B cell (primary cell): Measurements from ENCODE around the gene NR0B2. TPM values are rescaled to one million over a fixed set of nuclear protein-coding genes. Genes with fewer than 3 reads are reported as not detected.
"Not testable (repeated sequence)": the region's sequence is repeated elsewhere in the genome, so short reads cannot be mapped to it uniquely, and the experiment has no call there.

Source experiments
- ATAC-seq: fragments of 200-7000 bp; cut with Tn5 transposase; one replicate; pipeline ENCODE4 v1.10.0; 2021; ENCODE audit warnings: low read depth, mild to moderate bottlenecking, moderate number of reproducible peaks, moderate library complexity
- CTCF ChIA-PET: fragments of 350-600 bp; sonication (Branson Sonifier 250); formaldehyde crosslinking; loops from one replicate; lab custom pipeline; 2021; ENCODE audit warnings: antibody characterized with exemption, inconsistent platforms; lab: Charles Lee
- POLR2A ChIA-PET: fragments of 350-600 bp; sonication (Branson Sonifier 250); formaldehyde crosslinking; loops from one replicate; lab custom pipeline; 2021; ENCODE audit warnings: antibody characterized with exemption; lab: Charles Lee
- DNase-seq: peaks from one replicate; pipeline ENCODE4 v3.0.0; 2013
- H2AFZ ChIP-seq: 2 replicates; pipeline ENCODE4 v1.6.1; 2012; ENCODE audit warnings: mild to moderate bottlenecking, low read depth, low read length; ENCODE audit not compliant: insufficient read depth, poor library complexity, severe bottlenecking
- H3K27ac ChIP-seq, 2 donors: 1 replicate in 1 of 2; 2 replicates in 1 of 2; pipeline ENCODE4 v1.5.1; 2012 to 2013; ENCODE audit warnings: low read length in 2 of 2, mild to moderate bottlenecking in 2 of 2, moderate library complexity in 1 of 2
- H3K27me3 ChIP-seq, 4 experiments: fragments of 200-600 bp in 1 of 4; sonication (generic) in 1 of 4; replicated peaks in 1 of 4; 1 replicate in 2 of 4; 2 replicates in 2 of 4; pipeline versions ENCODE4 v1.6.1 to v1.7.0; 2013 to 2016; ENCODE audit warnings: low read length in 3 of 4, mild to moderate bottlenecking in 2 of 4, mixed read lengths in 1 of 4, moderate library complexity in 1 of 4; ENCODE audit not compliant: insufficient read depth in 4 of 4, control insufficient read depth in 3 of 4; ENCODE audit errors: control extremely low read depth in 1 of 4
- H3K36me3 ChIP-seq, 2 experiments: replicated peaks in 1 of 2; 1 replicate in 1 of 2; 2 replicates in 1 of 2; pipeline versions ENCODE4 v1.6.1 to v1.7.1; 2013; ENCODE audit warnings: low read length in 1 of 2; ENCODE audit not compliant: insufficient read depth in 2 of 2, control insufficient read depth in 1 of 2; ENCODE audit errors: control extremely low read depth in 1 of 2, extremely low read depth in 1 of 2
- H3K4me1 ChIP-seq, 2 donors: fragments of 200-600 bp in 1 of 2; sonication (generic) in 1 of 2; 1 replicate in 1 of 2; 2 replicates in 1 of 2; pipeline versions ENCODE4 v1.5.1 to v1.6.1; 2013 to 2017; ENCODE audit warnings: low read length in 2 of 2; ENCODE audit not compliant: control insufficient read depth in 2 of 2, insufficient read depth in 2 of 2
- H3K4me2 ChIP-seq: replicated peaks from 2 replicates; pipeline ENCODE3; 2012; ENCODE audit warnings: mild to moderate bottlenecking, low read depth, low read length; ENCODE audit not compliant: poor library complexity, severe bottlenecking
- H3K4me3 ChIP-seq, 5 experiments: fragments of 200-600 bp in 1 of 5; sonication (generic) in 1 of 5; 1 replicate in 3 of 5; 2 replicates in 2 of 5; pipeline versions ENCODE4 v1.5.1 to v1.7.0; 2011 to 2016; ENCODE audit warnings: low read length in 4 of 5, mild to moderate bottlenecking in 4 of 5, low read depth in 2 of 5, control low read depth in 1 of 5, moderate library complexity in 1 of 5; ENCODE audit not compliant: insufficient read depth in 1 of 5; ENCODE audit errors: control extremely low read depth in 1 of 5, extremely low read depth in 1 of 5
- H3K79me2 ChIP-seq: fragments of 200-600 bp; sonication (generic); one replicate; pipeline ENCODE4 v1.6.0; 2016; ENCODE audit warnings: low read length; ENCODE audit not compliant: control insufficient read depth, insufficient read depth
- H3K9ac ChIP-seq: fragments of 200-600 bp; sonication (generic); 2 replicates; pipeline ENCODE4 v1.6.1; 2017; ENCODE audit warnings: mild to moderate bottlenecking, low read length, moderate library complexity
- H3K9me3 ChIP-seq, 3 donors: one replicate each; pipeline versions ENCODE4 v1.6.1 to v1.7.1; 2013; ENCODE audit warnings: low read length in 2 of 3; ENCODE audit not compliant: control insufficient read depth in 2 of 3, insufficient read depth in 1 of 3; ENCODE audit errors: control extremely low read depth in 1 of 3
- H4K20me1 ChIP-seq: 2 replicates; pipeline ENCODE4 v1.6.0; 2012; ENCODE audit warnings: mild to moderate bottlenecking, low read length; ENCODE audit not compliant: insufficient read depth, control insufficient read depth, poor library complexity, severe bottlenecking
- H3K27ac Mint-ChIP-seq: one replicate; pipeline ENCODE4 v1.8.0; 2021; ENCODE audit warnings: mixed read lengths
- H3K27me3 Mint-ChIP-seq: one replicate; pipeline ENCODE4 v1.8.0; 2021; ENCODE audit warnings: mixed read lengths
- H3K4me1 Mint-ChIP-seq: one replicate; pipeline ENCODE4 v1.8.0; 2021; ENCODE audit warnings: mixed read lengths
- H3K4me3 Mint-ChIP-seq: one replicate; pipeline ENCODE4 v1.8.0; 2021; ENCODE audit warnings: mixed read lengths
- H3K9me3 Mint-ChIP-seq: one replicate; pipeline ENCODE4 v1.8.0; 2022; ENCODE audit warnings: mixed read lengths; ENCODE audit not compliant: insufficient read depth
- EZH2 ChIP-seq: IDR thresholded peaks from 2 replicates; pipeline ENCODE4 v1.6.1; 2012; ENCODE audit warnings: borderline replicate concordance, low read depth, mild to moderate bottlenecking, moderate library complexity, low read length; ENCODE audit not compliant: insufficient read depth, poor library complexity, severe bottlenecking
- WGBS: methylation state at CpG from one replicate; pipeline ENCODE4 v1.1.5; 2013; ENCODE audit warnings: missing lambda C conversion rate; ENCODE audit not compliant: insufficient coverage; 5-methylcytosine and 5-hydroxymethylcytosine counted together
- intact Hi-C: fragments of 100-400 bp; cut with micrococcal nuclease; formaldehyde crosslinking; loops from one replicate; pipeline ENCODE4 v1.10.0; 2022
- polyA plus RNA-seq: library from polyadenylated mRNA; depleted of rRNA; stranded (reverse); fragments of >200 nt; gene quantifications from 2 replicates; pipeline ENCODE4 v1.2.3, GENCODE V29; 2012
- total RNA-seq, 2 donors: library from RNA; stranded (reverse); fragments of 120-200 nt in 1 of 2; gene quantifications; 1 replicate in 1 of 2; 2 replicates in 1 of 2; pipeline versions ENCODE4 v1.2.3 to v1.2.4, GENCODE V29; 2013 to 2022
- TF ChIP-seq, protein P1 (sequence below): fragments of 200-600 bp; IDR thresholded peaks from one replicate; pipeline ENCODE4 v1.8.0; 2022; ENCODE audit warnings: antibody characterized with exemption, mild to moderate bottlenecking

NR0B2 gene
- total and polyA plus RNA-seq, 2 donors (not counting 1 experiment from before 2014, with no cell fraction given): not detected

DNA sequence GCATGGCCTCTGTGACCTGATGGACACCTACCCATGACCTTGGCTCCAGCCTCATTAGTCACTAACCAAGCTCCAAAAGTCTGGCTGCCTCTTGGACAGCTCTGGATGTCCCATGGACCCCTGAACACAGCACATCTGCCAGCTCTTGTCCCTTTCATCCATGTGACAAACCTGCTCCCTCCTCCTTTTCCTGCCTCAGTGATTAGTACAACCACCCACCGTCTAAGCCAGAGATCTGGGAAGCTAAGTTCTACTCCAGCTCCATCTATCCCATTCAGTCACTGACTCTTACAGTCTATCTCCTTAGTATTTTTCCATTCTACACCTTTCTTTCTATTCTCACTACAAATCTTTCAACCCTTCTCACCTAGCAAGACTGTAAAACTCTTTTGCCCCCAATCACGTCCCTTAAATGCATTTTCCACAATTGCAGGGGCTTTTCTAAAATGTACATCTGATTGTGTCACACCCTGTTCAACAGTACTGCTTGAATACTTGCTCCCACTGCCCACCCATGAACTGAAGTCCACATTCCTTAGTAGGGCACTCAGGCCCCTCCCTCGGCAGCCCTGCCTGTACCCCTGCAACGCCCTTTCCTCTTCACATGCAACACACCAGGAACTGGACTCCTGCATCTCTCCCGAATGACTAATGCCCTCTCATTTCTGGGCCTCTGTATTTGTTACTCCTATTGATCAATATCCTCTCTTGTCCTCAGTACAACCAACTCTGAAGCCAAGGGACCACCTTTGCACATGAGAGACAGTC, 30.9 kb downstream of the NR0B2 start:
- DNase-seq (no peak), ATAC-seq (no peak)
- Histone ChIP-seq H3K4me3 (no peak overlapping the region), H3K4me1 (peaks cover 0 to under 1% of the 10 kb centered on the region in 2 donors), H2AFZ (no peak overlapping the region), H3K36me3 (peaks cover 26 to 71% of the 10 kb centered on the region in 2 experiments), H3K9me3 (no peaks in the 10 kb centered on the region), H3K27me3 (no peaks in the 10 kb centered on the region), H4K20me1 (peaks cover 9% of the 10 kb centered on the region), H3K9ac (no peak overlapping the region), H3K79me2 (peaks cover 35% of the 10 kb centered on the region), H3K27ac (no peak overlapping the region), H3K4me2 (no peak overlapping the region)
- Mint-ChIP-seq H3K27ac (no peak overlapping the region), H3K9me3 (no peaks in the 10 kb centered on the region), H3K4me1 (peaks cover 8% of the 10 kb centered on the region), H3K4me3 (no peak overlapping the region), H3K27me3 (no peaks in the 10 kb centered on the region)
- POLR2A ChIA-PET: no interaction called here
- CTCF ChIA-PET: interaction anchor here (0.6 to 7.3 kb wide), 8 partner anchors 7 to 345 kb away, joined by 3 to 79 read pairs (median 7); partner anchors contain the start of gene GPN2
- intact Hi-C loops: no loop called here
- TF ChIP-seq, protein P1, sequence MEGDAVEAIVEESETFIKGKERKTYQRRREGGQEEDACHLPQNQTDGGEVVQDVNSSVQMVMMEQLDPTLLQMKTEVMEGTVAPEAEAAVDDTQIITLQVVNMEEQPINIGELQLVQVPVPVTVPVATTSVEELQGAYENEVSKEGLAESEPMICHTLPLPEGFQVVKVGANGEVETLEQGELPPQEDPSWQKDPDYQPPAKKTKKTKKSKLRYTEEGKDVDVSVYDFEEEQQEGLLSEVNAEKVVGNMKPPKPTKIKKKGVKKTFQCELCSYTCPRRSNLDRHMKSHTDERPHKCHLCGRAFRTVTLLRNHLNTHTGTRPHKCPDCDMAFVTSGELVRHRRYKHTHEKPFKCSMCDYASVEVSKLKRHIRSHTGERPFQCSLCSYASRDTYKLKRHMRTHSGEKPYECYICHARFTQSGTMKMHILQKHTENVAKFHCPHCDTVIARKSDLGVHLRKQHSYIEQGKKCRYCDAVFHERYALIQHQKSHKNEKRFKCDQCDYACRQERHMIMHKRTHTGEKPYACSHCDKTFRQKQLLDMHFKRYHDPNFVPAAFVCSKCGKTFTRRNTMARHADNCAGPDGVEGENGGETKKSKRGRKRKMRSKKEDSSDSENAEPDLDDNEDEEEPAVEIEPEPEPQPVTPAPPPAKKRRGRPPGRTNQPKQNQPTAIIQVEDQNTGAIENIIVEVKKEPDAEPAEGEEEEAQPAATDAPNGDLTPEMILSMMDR: no peak
- TF ChIP-seq EZH2: no peak
- 97% methylated on average over 5 of the region's 5 CpGs for WGBS

DNA sequence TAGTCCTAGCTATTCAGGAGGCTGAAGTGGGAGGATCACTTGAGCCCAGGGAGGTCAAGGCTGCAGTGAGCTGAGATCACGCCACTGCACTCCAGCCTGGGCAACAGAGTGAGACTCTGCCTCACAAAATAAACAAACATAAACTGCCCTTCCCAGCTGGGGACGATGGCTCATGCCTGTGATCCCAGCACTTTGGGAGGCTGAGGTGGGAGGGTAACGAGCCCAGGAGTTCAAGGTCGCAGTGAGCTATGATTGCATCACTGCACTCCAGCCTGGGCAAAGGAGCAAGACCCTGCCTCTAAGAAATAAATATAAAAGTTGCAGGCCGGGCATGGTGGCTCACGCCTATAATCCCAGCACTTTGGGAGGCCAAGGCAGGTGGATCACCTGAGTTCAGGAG, 32.2 kb downstream of the NR0B2 start:
- H3K27ac ChIP-seq, intact Hi-C loops, H3K9ac ChIP-seq, DNase-seq, H3K27me3 Mint-ChIP-seq, H3K4me1 ChIP-seq, H3K9me3 ChIP-seq, H2AFZ ChIP-seq, H3K27me3 ChIP-seq, POLR2A ChIA-PET, H3K27ac Mint-ChIP-seq, H3K4me1 Mint-ChIP-seq, H3K4me3 Mint-ChIP-seq, ATAC-seq, H3K9me3 Mint-ChIP-seq, H3K4me3 ChIP-seq, H3K4me2 ChIP-seq: not testable (repeated sequence)
- 100% methylated on average over 5 of the region's 6 CpGs for WGBS
- Histone ChIP-seq H3K79me2 (peaks cover 37% of the 10 kb centered on the region), H4K20me1 (peaks cover 16% of the 10 kb centered on the region), H3K36me3 (peaks cover 24 to 77% of the 10 kb centered on the region in 2 experiments)
- CTCF ChIA-PET: interaction anchor here (0.8 to 7.3 kb wide), 12 partner anchors 9 to 279 kb away, joined by 3 to 79 read pairs (median 4); partner anchors contain the start of gene GPN2
